GM23338 (cell line): ENCODE measurements around the gene PAPOLG. TPM values are rescaled to one million over a fixed set of nuclear protein-coding genes. Genes with fewer than 3 reads are reported as not detected.
A peak's percentile ranks its signal among the peaks of the same experiment; 100 is the strongest.

Experiments used
- ATAC-seq: fragments of 200-7000 bp; cut with Tn5 transposase; 3 replicates; pipeline ENCODE4 v1.9.1; 2020
- DNase-seq: peaks from one replicate; pipeline ENCODE4 v3.0.0-alpha.2; 2015; ENCODE audit warnings: low spot score
- H2AFZ ChIP-seq: fragments of 200-600 bp; sonication (generic); 2 replicates; pipeline ENCODE4 v1.8.0; 2016; ENCODE audit warnings: antibody characterized with exemption, mild to moderate bottlenecking, moderate library complexity
- H3F3A ChIP-seq: fragments of 200-600 bp; sonication (generic); replicated peaks from 2 replicates; pipeline ENCODE4 v1.8.0; 2017; ENCODE audit warnings: antibody characterized with exemption, mixed run types, low read depth
- H3K27ac ChIP-seq: fragments of 200-600 bp; sonication (generic); 2 replicates; pipeline ENCODE4 v1.6.1; 2016; ENCODE audit warnings: low read depth
- H3K27me3 ChIP-seq: fragments of 200-600 bp; sonication (generic); 2 replicates; pipeline ENCODE4 v1.8.0; 2016; ENCODE audit warnings: mild to moderate bottlenecking, mixed run types, moderate library complexity; ENCODE audit not compliant: insufficient read depth
- H3K36me3 ChIP-seq: fragments of 200-600 bp; sonication (generic); 2 replicates; pipeline ENCODE4 v1.8.0; 2016; ENCODE audit warnings: mild to moderate bottlenecking; ENCODE audit not compliant: insufficient read depth
- H3K4me1 ChIP-seq: fragments of 200-600 bp; sonication (generic); 2 replicates; pipeline ENCODE4 v1.8.0; 2016; ENCODE audit warnings: mild to moderate bottlenecking, moderate library complexity; ENCODE audit not compliant: insufficient read depth
- H3K4me2 ChIP-seq: fragments of 200-600 bp; sonication (generic); 2 replicates; pipeline ENCODE4 v1.7.1; 2017; ENCODE audit warnings: mixed run types
- H3K4me3 ChIP-seq: fragments of 200-600 bp; sonication (generic); 2 replicates; pipeline ENCODE4 v1.6.1; 2016; ENCODE audit warnings: mixed run types
- H3K79me2 ChIP-seq: fragments of 200-600 bp; sonication (generic); replicated peaks from 2 replicates; pipeline ENCODE4 v1.8.0; 2017; ENCODE audit warnings: mild to moderate bottlenecking; ENCODE audit not compliant: insufficient read depth
- H3K9me2 ChIP-seq: fragments of 200-600 bp; sonication (generic); 2 replicates; pipeline ENCODE4 v1.8.0; 2017; ENCODE audit not compliant: insufficient read depth
- H4K20me1 ChIP-seq: fragments of 200-600 bp; sonication (generic); replicated peaks from 2 replicates; pipeline ENCODE4 v1.8.0; 2017; ENCODE audit warnings: mild to moderate bottlenecking; ENCODE audit not compliant: insufficient read depth
- H3K27ac Mint-ChIP-seq: 2 replicates; pipeline ENCODE4 v1.8.0; 2020; ENCODE audit warnings: inconsistent platforms, mild to moderate bottlenecking, moderate library complexity, mixed read lengths
- H3K27me3 Mint-ChIP-seq: 3 replicates; pipeline ENCODE4 v1.8.0; 2022; ENCODE audit warnings: low read depth, mild to moderate bottlenecking, moderate library complexity, mixed read lengths, inconsistent platforms; ENCODE audit not compliant: insufficient read depth, poor library complexity
- H3K36me3 Mint-ChIP-seq: 3 replicates; pipeline ENCODE4 v1.8.0; 2021; ENCODE audit warnings: low read depth, mild to moderate bottlenecking, inconsistent platforms, moderate library complexity, mixed read lengths
- H3K4me1 Mint-ChIP-seq: 3 replicates; pipeline ENCODE4 v1.8.0; 2020; ENCODE audit warnings: mild to moderate bottlenecking, inconsistent platforms, mixed read lengths
- H3K4me3 Mint-ChIP-seq: 3 replicates; pipeline ENCODE4 v1.8.0; 2021; ENCODE audit warnings: moderate library complexity, mild to moderate bottlenecking, inconsistent platforms, mixed read lengths
- H3K9me3 Mint-ChIP-seq: 3 replicates; pipeline ENCODE4 v1.8.0; 2020; ENCODE audit warnings: moderate library complexity, mild to moderate bottlenecking, inconsistent platforms, mixed read lengths
- CREB1 ChIP-seq: fragments of 250-450 bp; sonication (Bioruptor Pico); IDR thresholded peaks from 2 replicates; pipeline ENCODE4 v1.5.0; 2020; ENCODE audit warnings: low read depth, mild to moderate bottlenecking, moderate library complexity
- CTCF ChIP-seq, 2 experiments: fragments of 200-600 bp in 1 of 2; sonication (generic) in 1 of 2; conservative IDR thresholded peaks; 2 replicates each; pipeline versions ENCODE4 v1.5.1 to v1.6.1; 2016 to 2017; ENCODE audit warnings: antibody characterized with exemption in 2 of 2, low read depth in 2 of 2, mild to moderate bottlenecking in 2 of 2, moderate library complexity in 1 of 2
- ETS1 ChIP-seq: IDR thresholded peaks from 2 replicates; pipeline ENCODE4 v1.6.1; 2016; ENCODE audit warnings: antibody characterized with exemption
- EZH2phosphoT487 ChIP-seq: fragments of 200-600 bp; sonication (generic); IDR thresholded peaks from one replicate; pipeline ENCODE4 v1.8.1; 2018; ENCODE audit warnings: antibody characterized with exemption; ENCODE audit not compliant: unreplicated experiment
- JUNB ChIP-seq: IDR thresholded peaks from one replicate; pipeline ENCODE4 v1.6.1; 2016; ENCODE audit warnings: antibody characterized with exemption; ENCODE audit not compliant: unreplicated experiment
- NANOG ChIP-seq: IDR thresholded peaks from 2 replicates; pipeline ENCODE4 v1.6.1; 2016; ENCODE audit warnings: antibody characterized with exemption, borderline replicate concordance
- POLR2AphosphoS5 ChIP-seq: IDR thresholded peaks from 2 replicates; pipeline ENCODE4 v1.6.1; 2016; ENCODE audit warnings: antibody characterized with exemption, low read depth
- REST ChIP-seq: IDR thresholded peaks from one replicate; pipeline ENCODE4 v1.6.1; 2018; ENCODE audit warnings: antibody characterized with exemption; ENCODE audit not compliant: unreplicated experiment
- STAT1 ChIP-seq: IDR thresholded peaks from one replicate; pipeline ENCODE4 v1.6.1; 2016; ENCODE audit warnings: antibody characterized with exemption; ENCODE audit not compliant: unreplicated experiment
- ZNF331 ChIP-seq: fragments of 250-450 bp; sonication (Bioruptor Pico); IDR thresholded peaks from 2 replicates; pipeline ENCODE4 v1.5.0; 2020; ENCODE audit warnings: low read depth, mild to moderate bottlenecking, moderate library complexity
- ZNF462 ChIP-seq: fragments of 250-450 bp; sonication (Bioruptor Pico); IDR thresholded peaks from 2 replicates; pipeline ENCODE4 v1.5.0; 2020; ENCODE audit warnings: mild to moderate bottlenecking, moderate library complexity
- polyA plus RNA-seq: library from polyadenylated mRNA; unstranded; fragments of >200 nt; fragmentation: Nextera tagmentation; extraction: Ambion mirVana; gene quantifications from 2 replicates; pipeline ENCODE4 v1.2.1, GENCODE V29; 2016
- total RNA-seq: library from RNA; depleted of rRNA; stranded (reverse); fragments of >200 nt; shearing (Covaris generic); gene quantifications from 2 replicates; pipeline ENCODE4 v1.2.3, GENCODE V29; 2014

The PAPOLG gene
- total and polyA plus RNA-seq, 2 experiments from 2014 or later: 13.8 to 31.2 TPM

GRCh38 chr2:60793169-60793568 is 37.1 kb downstream of the PAPOLG start (continued):
- TF ChIP-seq NANOG: no peak
- TF ChIP-seq ETS1: no peak
- no peak for TF ChIP-seq STAT1
- no peak for TF ChIP-seq REST
- no peak for TF ChIP-seq CREB1 (CRISPR knock-in tag)
- no peak for TF ChIP-seq JUNB
- no peak for TF ChIP-seq ZNF331 (CRISPR knock-in tag)
- TF ChIP-seq EZH2phosphoT487: no peak
- TF ChIP-seq POLR2AphosphoS5: no peak

GRCh38 chr2:60794271-60794863 is 38.3 kb downstream of the PAPOLG start:
- DNase-seq (peak; percentile 42), ATAC-seq (no peak)
- no peak overlapping the region for H3K27ac Mint-ChIP-seq

More at GRCh38 chr2:60794271-60794863, 38.3 kb downstream of the PAPOLG start:
- H3K27ac ChIP-seq: no peak overlapping the region
- H4K20me1 ChIP-seq: peaks cover 6% of the 10 kb centered on the region; the same call in 1 of the 2 replicates
- peaks cover 41% of the 10 kb centered on the region for H3K36me3 ChIP-seq
- H3K4me1 Mint-ChIP-seq: no peaks in the 10 kb centered on the region
- peaks cover 66% of the 10 kb centered on the region for H3K36me3 Mint-ChIP-seq
- H3K4me3 Mint-ChIP-seq: no peak overlapping the region
- no peaks in the 10 kb centered on the region for H3K4me1 ChIP-seq
- H3K9me2 ChIP-seq: no peaks in the 10 kb centered on the region
- H3K4me3 ChIP-seq: no peak overlapping the region
- TF ChIP-seq NANOG (no peak), CREB1 (CRISPR knock-in tag) (no peak), CTCF (conservative IDR thresholded peaks at IDR 0.05; ENCODE audit: low read depth in 2 of 2) (peak in 1 of 2 experiments; percentile 62; a peak in 3 of 4 replicates), ZNF331 (CRISPR knock-in tag) (no peak), ZNF462 (CRISPR knock-in tag) (no peak), POLR2AphosphoS5 (no peak)
- H3K79me2 ChIP-seq: no peaks in the 10 kb centered on the region
- no peak overlapping the region for H3K4me2 ChIP-seq
- no peak overlapping the region for H2AFZ ChIP-seq
- peaks cover 2% of the 10 kb centered on the region for H3K27me3 Mint-ChIP-seq
- H3F3A ChIP-seq: no peaks in the 10 kb centered on the region
- no peaks in the 10 kb centered on the region for H3K27me3 ChIP-seq
- H3K9me3 Mint-ChIP-seq: no peaks in the 10 kb centered on the region
